Measurements from ENCODE around the gene C19orf53.

Gene C19orf53

GRCh38 chr19:13796301-13797057 is 22.2 kb downstream of the C19orf53 start:
- Histone ChIP-seq H3K27ac (ENCODE audit: low read length) (peak overlapping the region; percentile 75), H3K4me1 (ENCODE audit: insufficient read depth, low read length) (peaks cover 31% of the 10 kb centered on the region), H3K27me3 (ENCODE audit: insufficient read depth, low read length, poor library complexity) (no peaks in the 10 kb centered on the region), H3K9ac (ENCODE audit: low read depth, low read length) (peak overlapping the region; percentile 65), H3K4me3 (ENCODE audit: low read depth in 1 of 2, low read length in 2 of 2) (peak overlapping the region; percentile 46 to 74; a peak in 3 of 4 replicates), H3K4me2 (ENCODE audit: insufficient read depth, low read length) (peak overlapping the region; percentile 96), H2AFZ (ENCODE audit: low read depth, low read length) (peak overlapping the region; percentile 83), H4K20me1 (ENCODE audit: insufficient read depth, low read length) (no peaks in the 10 kb centered on the region), H3K79me2 (ENCODE audit: insufficient read depth, low read length) (peaks cover 11% of the 10 kb centered on the region), H3K9me3 (ENCODE audit: insufficient read depth, low read length, severe bottlenecking) (no peaks in the 10 kb centered on the region), H3K36me3 (ENCODE audit: insufficient read depth, low read length) (no peaks in the 10 kb centered on the region)
- ATAC-seq (ENCODE audit: insufficient read depth, low read depth): no peak
- DNase-seq: no peak
- TF ChIP-seq EZH2 (IDR thresholded peaks at IDR 0.05; ENCODE audit: borderline replicate concordance, low read depth, low read length, severe bottlenecking) (no peak), CTCF (IDR thresholded peaks at IDR 0.05; ENCODE audit: borderline replicate concordance, extremely low read depth, low read length, poor library complexity, severe bottlenecking) (no peak)

GRCh38 chr19:13797058-13797440 is 22.8 kb downstream of the C19orf53 start:
- Histone ChIP-seq H4K20me1 (ENCODE audit: insufficient read depth, low read length) (no peaks in the 10 kb centered on the region), H3K79me2 (ENCODE audit: insufficient read depth, low read length) (peaks cover 11% of the 10 kb centered on the region), H3K36me3 (ENCODE audit: insufficient read depth, low read length) (no peaks in the 10 kb centered on the region), H2AFZ (ENCODE audit: low read depth, low read length) (no peak overlapping the region), H3K9ac (ENCODE audit: low read depth, low read length) (peak overlapping the region; percentile 65; the same call in 1 of the 2 replicates), H3K4me1 (ENCODE audit: insufficient read depth, low read length) (peaks cover 31% of the 10 kb centered on the region), H3K9me3 (ENCODE audit: insufficient read depth, low read length, severe bottlenecking) (no peaks in the 10 kb centered on the region), H3K27me3 (ENCODE audit: insufficient read depth, low read length, poor library complexity) (no peaks in the 10 kb centered on the region), H3K4me2 (ENCODE audit: insufficient read depth, low read length) (peak overlapping the region; percentile 96), H3K4me3 (ENCODE audit: low read depth in 1 of 2, low read length in 2 of 2) (peak overlapping the region in 1 of 2 experiments; percentile 74; a peak in 1 of 4 replicates), H3K27ac (ENCODE audit: low read length) (no peak overlapping the region; the same call in 1 of the 2 replicates)
- TF ChIP-seq CTCF (IDR thresholded peaks at IDR 0.05; ENCODE audit: borderline replicate concordance, extremely low read depth, low read length, poor library complexity, severe bottlenecking) (no peak), EZH2 (IDR thresholded peaks at IDR 0.05; ENCODE audit: borderline replicate concordance, low read depth, low read length, severe bottlenecking) (no peak)
- DNase-seq (no peak), ATAC-seq (ENCODE audit: insufficient read depth, low read depth) (no peak)

GRCh38 chr19:13797870-13798269 is 23.6 kb downstream of the C19orf53 start:
- H3K79me2 ChIP-seq (ENCODE audit: insufficient read depth, low read length): peaks cover 11% of the 10 kb centered on the region
- no peaks in the 10 kb centered on the region for H3K27me3 ChIP-seq (ENCODE audit: insufficient read depth, low read length, poor library complexity)
- H3K4me3 ChIP-seq (ENCODE audit: low read depth in 1 of 2, low read length in 2 of 2): no peak overlapping the region
- no peaks in the 10 kb centered on the region for H3K9me3 ChIP-seq (ENCODE audit: insufficient read depth, low read length, severe bottlenecking)
- H2AFZ ChIP-seq (ENCODE audit: low read depth, low read length): no peak overlapping the region
- no peaks in the 10 kb centered on the region; the same call in 1 of the 2 replicates for H3K36me3 ChIP-seq (ENCODE audit: insufficient read depth, low read length)
- no peaks in the 10 kb centered on the region for H4K20me1 ChIP-seq (ENCODE audit: insufficient read depth, low read length)
- H3K4me1 ChIP-seq (ENCODE audit: insufficient read depth, low read length): peaks cover 31% of the 10 kb centered on the region
- ATAC-seq (ENCODE audit: insufficient read depth, low read depth): no peak
- H3K27ac ChIP-seq (ENCODE audit: low read length): no peak overlapping the region
- no peak overlapping the region for H3K4me2 ChIP-seq (ENCODE audit: insufficient read depth, low read length)
- no peak overlapping the region for H3K9ac ChIP-seq (ENCODE audit: low read depth, low read length)
- TF ChIP-seq EZH2 (IDR thresholded peaks at IDR 0.05; ENCODE audit: borderline replicate concordance, low read depth, low read length, severe bottlenecking): no peak
- TF ChIP-seq CTCF (IDR thresholded peaks at IDR 0.05; ENCODE audit: borderline replicate concordance, extremely low read depth, low read length, poor library complexity, severe bottlenecking): no peak
- DNase-seq: no peak

Data from DND-41 (cell line).